Osteoblast (primary cell): Measurements from ENCODE around the gene INSRR. TPM values are rescaled to one million over a fixed set of nuclear protein-coding genes. Genes with fewer than 3 reads are reported as not detected.

Source experiments
- DNase-seq: peaks from one replicate; pipeline ENCODE4 v3.0.0; 2011; ENCODE audit warnings: low spot score, mixed read lengths; ENCODE audit not compliant: insufficient read length; ENCODE audit errors: missing footprints
- H2AFZ ChIP-seq: 2 replicates; pipeline ENCODE4 v1.6.0; 2011; ENCODE audit warnings: mild to moderate bottlenecking, low read length
- H3K27ac ChIP-seq: 2 replicates; pipeline ENCODE4 v1.5.1; 2011; ENCODE audit warnings: mild to moderate bottlenecking, low read depth, low read length, moderate library complexity
- H3K27me3 ChIP-seq: 2 replicates; pipeline ENCODE4 v1.6.0; 2012; ENCODE audit warnings: mild to moderate bottlenecking, control low read depth, inconsistent platforms, low read length, moderate library complexity; ENCODE audit not compliant: insufficient read depth
- H3K36me3 ChIP-seq: 2 replicates; pipeline ENCODE4 v1.5.1; 2011; ENCODE audit warnings: mild to moderate bottlenecking, low read length, control low read depth, moderate library complexity; ENCODE audit not compliant: insufficient read depth
- H3K4me1 ChIP-seq: 2 replicates; pipeline ENCODE4 v1.5.1; 2011; ENCODE audit warnings: mild to moderate bottlenecking, low read length, control low read depth, moderate library complexity; ENCODE audit not compliant: insufficient read depth
- H3K4me2 ChIP-seq: 2 replicates; pipeline ENCODE4 v1.6.0; 2011; ENCODE audit warnings: mild to moderate bottlenecking, low read length; ENCODE audit not compliant: insufficient read depth
- H3K4me3 ChIP-seq: fragments of 200-600 bp; sonication (generic); 3 replicates; pipeline ENCODE4 v1.5.1; 2012; ENCODE audit warnings: mild to moderate bottlenecking, low read length, inconsistent platforms; ENCODE audit not compliant: insufficient read depth
- H3K79me2 ChIP-seq: 2 replicates; pipeline ENCODE4 v1.6.0; 2012; ENCODE audit warnings: mild to moderate bottlenecking, low read length, control low read depth, inconsistent platforms; ENCODE audit not compliant: insufficient read depth
- H3K9me3 ChIP-seq: 2 replicates; pipeline ENCODE4 v1.5.1; 2011; ENCODE audit warnings: low read depth, low read length, control low read depth
- H4K20me1 ChIP-seq: 2 replicates; pipeline ENCODE4 v1.6.0; 2012; ENCODE audit warnings: mild to moderate bottlenecking, low read length, control low read depth; ENCODE audit not compliant: insufficient read depth
- total RNA-seq: library from RNA; depleted of rRNA; stranded (reverse); fragments of >200 nt; gene quantifications from 2 replicates; pipeline ENCODE4 v1.2.3, GENCODE V29; 2012
- TF ChIP-seq, protein P1 (sequence below): IDR thresholded peaks from 2 replicates; pipeline ENCODE4 v1.5.1; 2011; ENCODE audit warnings: mild to moderate bottlenecking, low read depth, low read length, moderate library complexity; ENCODE audit errors: extremely low read depth

INSRR gene
- total RNA-seq, 1 donor = 0.36 TPM

DNA sequence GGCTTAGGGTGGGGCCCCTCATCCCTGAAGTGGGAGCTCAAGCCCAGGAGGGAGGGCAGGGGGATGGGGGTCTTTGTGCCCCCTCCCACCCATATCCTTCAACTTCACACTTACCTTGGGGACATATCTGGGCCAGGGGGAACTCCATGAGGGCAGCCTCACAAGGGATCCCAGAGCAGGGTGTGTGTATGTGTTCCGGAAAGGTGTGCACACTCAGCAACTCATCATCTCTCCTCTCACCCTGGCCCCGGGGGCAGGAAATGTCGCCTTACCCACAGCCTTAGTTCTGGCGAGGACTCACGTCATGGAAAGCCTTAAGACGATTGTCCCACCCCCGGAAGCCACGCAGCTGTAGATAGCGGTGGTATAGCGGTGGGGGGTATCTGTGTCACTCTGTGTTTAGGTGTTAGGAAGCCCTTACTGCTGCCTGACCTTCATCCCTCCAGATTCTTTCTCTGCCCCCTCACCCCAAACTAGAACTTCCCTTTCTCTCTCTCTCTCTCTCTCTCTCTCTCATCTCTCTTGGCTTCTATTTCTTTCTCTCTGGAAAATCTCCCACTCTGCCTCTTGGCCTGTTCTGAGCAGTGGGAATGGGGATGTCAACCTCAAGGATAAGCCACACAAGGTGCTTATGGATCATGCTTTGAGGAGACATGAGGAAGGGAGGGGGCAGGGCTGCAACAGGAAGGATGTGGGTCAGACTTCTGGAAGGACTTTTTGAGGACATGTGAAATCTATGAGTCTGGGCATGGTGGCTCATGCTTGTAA, 42.2 kb downstream of the INSRR start, which contains the start of gene SH2D2A:
SH2D2A (minus strand) TSS at position 288 of the 768 bp plus-strand sequence; CDS start at position 148, 140 bp downstream.
- H3K4me2 ChIP-seq = no peak within 1 kb of the TSS
- H3K4me1 ChIP-seq = peaks cover 38% of the 10 kb centered on the region
- TF ChIP-seq, protein P1, sequence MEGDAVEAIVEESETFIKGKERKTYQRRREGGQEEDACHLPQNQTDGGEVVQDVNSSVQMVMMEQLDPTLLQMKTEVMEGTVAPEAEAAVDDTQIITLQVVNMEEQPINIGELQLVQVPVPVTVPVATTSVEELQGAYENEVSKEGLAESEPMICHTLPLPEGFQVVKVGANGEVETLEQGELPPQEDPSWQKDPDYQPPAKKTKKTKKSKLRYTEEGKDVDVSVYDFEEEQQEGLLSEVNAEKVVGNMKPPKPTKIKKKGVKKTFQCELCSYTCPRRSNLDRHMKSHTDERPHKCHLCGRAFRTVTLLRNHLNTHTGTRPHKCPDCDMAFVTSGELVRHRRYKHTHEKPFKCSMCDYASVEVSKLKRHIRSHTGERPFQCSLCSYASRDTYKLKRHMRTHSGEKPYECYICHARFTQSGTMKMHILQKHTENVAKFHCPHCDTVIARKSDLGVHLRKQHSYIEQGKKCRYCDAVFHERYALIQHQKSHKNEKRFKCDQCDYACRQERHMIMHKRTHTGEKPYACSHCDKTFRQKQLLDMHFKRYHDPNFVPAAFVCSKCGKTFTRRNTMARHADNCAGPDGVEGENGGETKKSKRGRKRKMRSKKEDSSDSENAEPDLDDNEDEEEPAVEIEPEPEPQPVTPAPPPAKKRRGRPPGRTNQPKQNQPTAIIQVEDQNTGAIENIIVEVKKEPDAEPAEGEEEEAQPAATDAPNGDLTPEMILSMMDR = no peak
- H4K20me1 ChIP-seq = no peaks in the 10 kb centered on the region
- DNase-seq = no peak
- no peaks in the 10 kb centered on the region for H3K27me3 ChIP-seq
- H2AFZ ChIP-seq = peak within 1 kb of the TSS; percentile 18
- no peaks in the 10 kb centered on the region for H3K36me3 ChIP-seq
- no peaks in the 10 kb centered on the region for H3K79me2 ChIP-seq
- H3K9me3 ChIP-seq = no peaks in the 10 kb centered on the region
- H3K27ac ChIP-seq = peak within 1 kb of the TSS; percentile 43
- no peak within 1 kb of the TSS for H3K4me3 ChIP-seq

DNA sequence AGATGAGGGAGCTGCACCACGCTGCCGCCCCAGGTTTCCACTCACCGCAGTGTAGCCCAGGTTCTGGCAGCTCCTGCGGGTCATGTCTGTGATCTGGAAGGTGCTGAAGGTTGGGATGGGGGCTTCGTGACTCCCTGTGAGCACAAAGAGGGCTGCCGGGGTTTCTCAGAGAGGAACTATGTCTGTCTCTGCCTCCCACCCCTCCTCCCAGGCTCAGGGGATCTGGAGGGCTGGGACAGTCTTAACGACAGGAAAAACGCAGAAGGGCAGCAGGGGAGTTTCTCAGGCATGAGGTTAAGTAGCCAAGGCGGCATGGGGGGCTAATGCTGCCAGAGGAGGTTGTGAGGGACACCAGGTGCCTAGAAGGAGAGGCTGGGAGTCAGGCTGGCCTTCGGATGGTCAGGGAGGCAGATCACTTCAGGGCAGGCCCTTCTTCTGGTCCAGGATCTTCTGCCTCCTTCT, 42.9 kb downstream of the INSRR start:
- H3K27me3 ChIP-seq = no peaks in the 10 kb centered on the region
- H3K4me2 ChIP-seq = no peak overlapping the region
- H3K4me3 ChIP-seq = no peak overlapping the region
- H3K27ac ChIP-seq = peak overlapping the region; percentile 43
- no peaks in the 10 kb centered on the region for H3K36me3 ChIP-seq
- TF ChIP-seq, protein P1 = no peak
- H3K79me2 ChIP-seq = no peaks in the 10 kb centered on the region
- H2AFZ ChIP-seq = no peak overlapping the region
- no peaks in the 10 kb centered on the region for H3K9me3 ChIP-seq
- H4K20me1 ChIP-seq = no peaks in the 10 kb centered on the region
- DNase-seq = no peak
- H3K4me1 ChIP-seq = peaks cover 35% of the 10 kb centered on the region

GRCh38 chr1:156815307-156815826, 43.5 kb downstream of the INSRR start:
- peak overlapping the region; percentile 43 for H3K27ac ChIP-seq
- H2AFZ ChIP-seq = no peak overlapping the region

More at GRCh38 chr1:156815307-156815826, 43.5 kb downstream of the INSRR start:
- Histone ChIP-seq H3K4me1 (peaks cover 35% of the 10 kb centered on the region), H4K20me1 (no peaks in the 10 kb centered on the region), H3K9me3 (no peaks in the 10 kb centered on the region), H3K4me3 (no peak overlapping the region), H3K4me2 (no peak overlapping the region), H3K27me3 (no peaks in the 10 kb centered on the region), H3K79me2 (no peaks in the 10 kb centered on the region), H3K36me3 (no peaks in the 10 kb centered on the region)
- TF ChIP-seq, protein P1 = peak; percentile 22
- peak; percentile 97 for DNase-seq
